K562 (cell line): ENCODE data around the gene PLEKHG5. TPM values are rescaled to one million over a fixed set of nuclear protein-coding genes. Genes with fewer than 3 reads are reported as not detected.

ENCODE experiments used
- ATAC-seq: fragments of 200-7000 bp; cut with Tn5 transposase; 3 replicates; pipeline ENCODE4 v1.9.1; 2020; ENCODE audit warnings: moderate library complexity
- BruUV-seq: library from RNA; stranded (reverse); fragments of 400-500 nt; replicated peaks from 2 replicates; lab custom pipeline; 2021; lab: Mats Ljungman, UMichigan
- CTCF ChIA-PET: fragments of 300-600 bp; formaldehyde crosslinking; extraction: SDS; loops from one replicate; lab custom pipeline; 2021; ENCODE audit warnings: low intra/inter-chr PET ratio; lab: Yijun Ruan, JAX
- POLR2A ChIA-PET: fragments of 300-600, 350-650 bp; sonication (Branson Sonifier 250); formaldehyde crosslinking; extraction: SDS; loops from one replicate; lab custom pipeline; 2021; ENCODE audit warnings: antibody characterized with exemption, inconsistent platforms; lab: Yijun Ruan, JAX
- DNase-seq, 4 experiments: peaks; one replicate each; pipeline versions ENCODE4 v3.0.0 to v3.0.0-alpha.2; 2011 to 2018; ENCODE audit warnings: low spot score in 3 of 4, mixed read lengths in 3 of 4; ENCODE audit errors: extremely low read depth in 1 of 4
- FAIRE-seq: peaks from 2 replicates; lab custom pipeline; 2011; peaks lifted over from hg19 to GRCh38; lab: Jason Lieb, UNC
- H2AFZ ChIP-seq: 2 replicates; pipeline ENCODE4 v1.6.0; 2011; ENCODE audit warnings: low read depth, low read length, control low read depth, inconsistent platforms
- H3K27ac ChIP-seq: fragments of 200-600 bp; 3 replicates; pipeline ENCODE4 v1.8.0; 2011; ENCODE audit warnings: low read depth, mild to moderate bottlenecking, control low read depth, inconsistent platforms, low read length, moderate library complexity, mixed read lengths; ENCODE audit errors: extremely low read depth
- H3K27me3 ChIP-seq, 2 experiments: fragments of 300-600 bp in 1 of 2; 2 replicates in 1 of 2; 3 replicates in 1 of 2; pipeline versions ENCODE4 v1.6.0 to v1.8.0; 2011; ENCODE audit warnings: inconsistent platforms in 2 of 2, low read length in 2 of 2, mild to moderate bottlenecking in 1 of 2, mixed read lengths in 1 of 2, moderate library complexity in 1 of 2; ENCODE audit not compliant: control insufficient read depth in 2 of 2, insufficient read depth in 2 of 2
- H3K36me3 ChIP-seq: fragments of 300-600 bp; 3 replicates; pipeline ENCODE4 v1.8.0; 2011; ENCODE audit warnings: mild to moderate bottlenecking, low read length, inconsistent platforms; ENCODE audit not compliant: control insufficient read depth, insufficient read depth
- H3K4me1 ChIP-seq, 2 experiments: fragments of 200-600 bp in 1 of 2; replicated peaks in 1 of 2; 2 replicates in 1 of 2; 3 replicates in 1 of 2; pipeline versions ENCODE4 v1.5.1 to v1.8.0; 2011; ENCODE audit warnings: inconsistent platforms in 2 of 2, low read length in 2 of 2, mild to moderate bottlenecking in 1 of 2, mixed read lengths in 1 of 2, moderate library complexity in 1 of 2; ENCODE audit not compliant: control insufficient read depth in 2 of 2, insufficient read depth in 2 of 2
- H3K4me2 ChIP-seq: 2 replicates; pipeline ENCODE4 v1.6.1; 2011; ENCODE audit warnings: low read length, control low read depth, inconsistent platforms, mixed read lengths; ENCODE audit not compliant: insufficient read depth
- H3K4me3 ChIP-seq: fragments of 200-600 bp; sonication (generic), shearing (Covaris generic); 2 replicates; pipeline ENCODE4 v1.5.1; 2016; ENCODE audit warnings: control low read depth, inconsistent platforms
- H3K79me2 ChIP-seq: fragments of 200-600 bp; 3 replicates; pipeline ENCODE4 v1.8.0; 2011; ENCODE audit warnings: low read length, inconsistent platforms; ENCODE audit not compliant: control insufficient read depth, insufficient read depth
- H3K9ac ChIP-seq, 2 experiments: 2 replicates each; pipeline versions ENCODE4 v1.6.0 to v1.6.1; 2011; ENCODE audit warnings: low read depth in 2 of 2, low read length in 2 of 2, control low read depth in 1 of 2, inconsistent platforms in 1 of 2, mild to moderate bottlenecking in 1 of 2, mixed read lengths in 1 of 2; ENCODE audit not compliant: insufficient read depth in 1 of 2
- H3K9me1 ChIP-seq: one replicate; pipeline ENCODE4 v1.6.0; 2011; ENCODE audit warnings: inconsistent platforms, mild to moderate bottlenecking, low read length, moderate library complexity; ENCODE audit not compliant: control insufficient read depth, insufficient read depth
- H3K9me3 ChIP-seq: replicated peaks from 2 replicates; pipeline ENCODE4 v1.5.1; 2011; ENCODE audit warnings: low read depth, low read length, inconsistent platforms; ENCODE audit not compliant: control insufficient read depth, insufficient read depth
- H4K20me1 ChIP-seq: replicated peaks from 2 replicates; pipeline ENCODE4 v1.6.1; 2011; ENCODE audit warnings: low read length, inconsistent platforms, mixed read lengths; ENCODE audit not compliant: control insufficient read depth, insufficient read depth
- CHCHD3 ChIP-seq: fragments of 250-450 bp; sonication (Bioruptor Pico); IDR thresholded peaks from 2 replicates; pipeline ENCODE4 v2.1.2; 2022; ENCODE audit warnings: mild to moderate bottlenecking
- ESRRA ChIP-seq: fragments of 450-650 bp; IDR thresholded peaks from 2 replicates; pipeline ENCODE4 v1.6.1; 2014; ENCODE audit warnings: low read depth, mild to moderate bottlenecking, moderate library complexity, borderline replicate concordance
- ESRRB ChIP-seq: fragments of 250-450 bp; sonication (Bioruptor Pico); IDR thresholded peaks from 2 replicates; pipeline ENCODE4 v1.5.0; 2020; ENCODE audit warnings: mild to moderate bottlenecking, moderate library complexity, borderline replicate concordance
- NBN ChIP-seq: fragments of 450-650 bp; IDR thresholded peaks from 2 replicates; pipeline ENCODE4 v1.6.1; 2016; ENCODE audit warnings: low read depth, mild to moderate bottlenecking
- SOX6 ChIP-seq: fragments of 450-650 bp; IDR thresholded peaks from 2 replicates; pipeline ENCODE4 v1.6.1; 2014; ENCODE audit warnings: mild to moderate bottlenecking
- TEAD4 ChIP-seq, 2 experiments: sonication (generic) in 1 of 2; formaldehyde crosslinking in 1 of 2; IDR thresholded peaks; 2 replicates each; pipeline versions ENCODE4 v1.6.1 to v1.8.0; 2012 to 2022; ENCODE audit warnings: borderline replicate concordance in 1 of 2, inconsistent platforms in 1 of 2, low read length in 1 of 2, mild to moderate bottlenecking in 1 of 2, missing genetic modification reagents in 1 of 2
- ZBTB1 ChIP-seq: sonication (generic); formaldehyde crosslinking; IDR thresholded peaks from 2 replicates; pipeline ENCODE4 v1.8.1; 2023; ENCODE audit warnings: missing genetic modification reagents, low read depth, mild to moderate bottlenecking, borderline replicate concordance
- ZBTB7A ChIP-seq: IDR thresholded peaks from 2 replicates; pipeline ENCODE4 v1.6.1; 2011; ENCODE audit warnings: low read depth, mild to moderate bottlenecking, low read length, moderate library complexity, borderline replicate concordance; ENCODE audit not compliant: control insufficient read depth
- WGBS: fragments of 100-300 bp; shearing (Covaris generic); methylation state at CpG from one replicate; pipeline ENCODE4 v1.1.6; 2016; ENCODE audit warnings: low coverage, mixed read lengths; ENCODE audit not compliant: insufficient coverage; ENCODE audit errors: missing lambda C conversion rate; 5-methylcytosine and 5-hydroxymethylcytosine counted together
- in situ Hi-C: fragments of 300-500 bp; cut with MboI; formaldehyde crosslinking; loops from 4 replicates; pipeline ENCODE4 v1.15.0; 2018; ENCODE audit warnings: inconsistent platforms, mixed read lengths
- intact Hi-C: fragments of 100-400 bp; cut with micrococcal nuclease; formaldehyde crosslinking; loops from 2 replicates; pipeline ENCODE4 v1.14.2; 2022
- polyA plus RNA-seq, 8 experiments: library from polyadenylated mRNA; depleted of rRNA in 4 of 8; stranded (reverse) in 5 of 8; unstranded in 3 of 8; fragments of >200 nt; fragmentation: Nextera tagmentation in 2 of 8; fragmentation: Illumina TruSeq in 1 of 8; extraction: Ambion mirVana in 2 of 8; extraction: Trizol in 1 of 8; gene quantifications; 2 replicates each; pipeline versions ENCODE4 v1.2.1 to v1.2.3, GENCODE V29; 2011 to 2014; ENCODE audit warnings: inconsistent platforms in 1 of 8, missing spikeins in 1 of 8
- total RNA-seq, 7 experiments: library from RNA; depleted of rRNA in 6 of 7; stranded (reverse); fragments of >200 nt in 6 of 7; fragmentation: Illumina TruSeq in 2 of 7; extraction: Trizol in 2 of 7; gene quantifications; 2 replicates each; pipeline versions ENCODE4 v1.2.1 to v1.2.3, GENCODE V29; 2011 to 2021; ENCODE audit warnings: low replicate concordance in 1 of 7

Gene PLEKHG5
- total and polyA plus RNA-seq, 9 of the 15 experiments (the other 6 are each of a cell fraction or from before 2014, with no cell fraction given) = 0.04 to 0.29 (median 0.09) TPM; not detected in 3

DNA sequence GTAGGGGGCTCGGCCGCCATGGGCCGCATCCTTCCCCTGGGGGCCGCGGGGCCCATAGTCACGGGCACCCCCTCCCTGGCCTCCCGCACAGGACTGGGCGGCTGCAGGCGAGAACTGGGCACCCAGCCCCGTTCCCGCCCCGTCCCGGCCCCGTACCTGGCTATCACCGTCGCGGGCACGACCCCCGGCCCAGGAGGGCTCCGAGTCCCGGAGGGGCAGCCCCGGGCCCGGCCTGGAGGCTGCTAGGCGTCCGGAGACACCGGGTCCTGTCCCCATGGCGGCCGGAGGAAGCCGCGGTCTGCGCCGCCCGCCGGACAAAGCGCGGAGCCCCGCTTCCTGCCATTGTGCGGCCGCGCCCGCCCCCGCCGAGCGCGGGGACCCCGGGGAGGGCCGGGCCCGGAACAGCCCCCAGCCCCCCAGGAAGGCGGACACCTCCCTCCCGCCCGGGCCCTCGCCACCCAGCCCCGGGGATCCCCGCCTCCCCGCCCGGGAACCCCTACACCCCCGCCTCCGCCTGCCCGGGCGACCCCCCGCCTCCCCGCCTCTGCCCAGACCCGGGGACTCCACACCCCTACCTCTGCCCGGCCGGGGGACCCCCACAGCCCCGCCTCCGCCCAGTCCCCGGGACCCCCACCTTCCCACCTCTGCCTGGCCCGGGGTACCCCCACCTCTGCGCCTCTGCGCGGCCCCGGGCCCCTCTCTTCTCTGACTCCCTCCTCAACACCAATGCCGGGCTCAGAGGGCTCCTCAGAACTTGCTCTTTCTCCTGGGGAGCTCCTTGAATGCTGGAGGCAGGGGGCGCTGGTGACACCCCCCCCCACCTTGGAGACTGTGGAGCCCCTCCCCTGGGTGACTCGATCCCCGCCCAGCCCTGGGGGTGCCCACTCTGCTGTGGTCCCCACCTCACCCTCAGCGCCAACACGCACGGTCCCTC is 6.0 kb downstream of the PLEKHG5 start (continued):
- peak; percentile 38; the same call in 1 of the 2 replicates for TF ChIP-seq ZBTB7A
- TF ChIP-seq ESRRB (CRISPR knock-in tag) = no peak

DNA sequence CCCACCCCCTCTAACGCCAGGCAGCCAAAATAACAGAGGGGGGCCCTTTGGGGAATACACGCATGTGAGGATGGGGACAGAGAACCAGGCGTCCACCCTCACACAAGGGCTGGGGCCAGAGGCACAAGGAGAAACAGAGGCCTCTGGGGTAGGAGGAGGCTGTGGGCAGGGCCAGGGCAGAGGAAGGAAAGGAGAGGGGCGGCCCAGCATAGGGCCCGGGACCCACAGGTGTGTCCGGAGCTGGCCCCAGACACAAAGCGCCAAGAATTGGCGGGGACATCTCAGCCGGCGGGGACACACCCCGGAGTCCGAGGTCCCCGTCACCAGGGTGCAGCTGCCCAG is 6.7 kb downstream of the PLEKHG5 start:
- Histone ChIP-seq H3K79me2 (no peaks in the 10 kb centered on the region), H3K9me1 (no peaks in the 10 kb centered on the region), H3K4me3 (no peak overlapping the region), H2AFZ (no peak overlapping the region), H4K20me1 (peaks cover 19% of the 10 kb centered on the region), H3K4me1 (peaks cover 0 to 34% of the 10 kb centered on the region in 2 experiments; a peak in 2 of 5 replicates), H3K4me2 (no peak overlapping the region), H3K27ac (no peak overlapping the region), H3K27me3 (peaks cover 53 to 82% of the 10 kb centered on the region in 2 experiments), H3K9ac (no peak overlapping the region), H3K36me3 (no peaks in the 10 kb centered on the region), H3K9me3 (no peaks in the 10 kb centered on the region)
- no peak for FAIRE-seq
- intact Hi-C loops = loop anchor here (5.0 kb wide), 1 partner anchor 82 kb away; no protein-coding TSS in a partner anchor
- 5% methylated on average over 13 of the region's 13 CpGs for WGBS
- no peak for TF ChIP-seq SOX6
- TF ChIP-seq ESRRA = no peak
- TF ChIP-seq NBN = no peak
- TF ChIP-seq TEAD4 (IDR thresholded peaks at IDR 0.05; ENCODE audit: low read length) = no peak
- TF ChIP-seq TEAD4 (CRISPR knock-in tag; IDR thresholded peaks at IDR 0.05; ENCODE audit: borderline replicate concordance) = no peak
- no peak for TF ChIP-seq ZBTB1 (CRISPR knock-in tag)
- no peak for TF ChIP-seq CHCHD3 (CRISPR knock-in tag)
- no TSS peak for BruUV-seq
- in situ Hi-C loops = loop anchor here (25.0 kb wide), 1 partner anchor 728 kb away; no protein-coding TSS in a partner anchor
- no peak for DNase-seq
- CTCF ChIA-PET = no interaction called here
- ATAC-seq = no peak
- POLR2A ChIA-PET = no interaction called here
